ENCODE results near the gene RAD52.

RAD52 gene

DNA sequence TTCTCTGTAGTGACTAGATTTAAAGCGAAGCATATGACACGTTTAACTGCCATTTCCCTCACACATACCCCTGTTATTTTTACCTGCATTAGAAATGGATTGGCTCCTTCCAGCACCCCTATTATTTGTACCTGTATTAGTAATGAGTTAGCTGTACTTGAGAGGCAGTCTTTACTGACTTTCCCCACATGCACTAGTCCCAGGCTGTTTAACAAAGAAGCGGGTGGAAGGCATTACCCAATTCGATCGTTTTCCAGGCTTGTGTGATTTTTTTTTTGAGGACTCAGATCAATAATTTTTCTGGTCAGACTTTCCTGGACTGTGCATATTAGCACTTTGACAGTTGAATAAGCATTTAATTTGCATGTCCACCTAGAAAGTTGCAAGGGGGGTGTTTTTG is 46.4 kb downstream of the RAD52 start:
- H3K4me3 ChIP-seq (replicated peaks in 1 of 2; ENCODE audit: low read depth in 2 of 2, low read length in 2 of 2): no peak overlapping the region
- TF ChIP-seq, protein P1, sequence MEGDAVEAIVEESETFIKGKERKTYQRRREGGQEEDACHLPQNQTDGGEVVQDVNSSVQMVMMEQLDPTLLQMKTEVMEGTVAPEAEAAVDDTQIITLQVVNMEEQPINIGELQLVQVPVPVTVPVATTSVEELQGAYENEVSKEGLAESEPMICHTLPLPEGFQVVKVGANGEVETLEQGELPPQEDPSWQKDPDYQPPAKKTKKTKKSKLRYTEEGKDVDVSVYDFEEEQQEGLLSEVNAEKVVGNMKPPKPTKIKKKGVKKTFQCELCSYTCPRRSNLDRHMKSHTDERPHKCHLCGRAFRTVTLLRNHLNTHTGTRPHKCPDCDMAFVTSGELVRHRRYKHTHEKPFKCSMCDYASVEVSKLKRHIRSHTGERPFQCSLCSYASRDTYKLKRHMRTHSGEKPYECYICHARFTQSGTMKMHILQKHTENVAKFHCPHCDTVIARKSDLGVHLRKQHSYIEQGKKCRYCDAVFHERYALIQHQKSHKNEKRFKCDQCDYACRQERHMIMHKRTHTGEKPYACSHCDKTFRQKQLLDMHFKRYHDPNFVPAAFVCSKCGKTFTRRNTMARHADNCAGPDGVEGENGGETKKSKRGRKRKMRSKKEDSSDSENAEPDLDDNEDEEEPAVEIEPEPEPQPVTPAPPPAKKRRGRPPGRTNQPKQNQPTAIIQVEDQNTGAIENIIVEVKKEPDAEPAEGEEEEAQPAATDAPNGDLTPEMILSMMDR (IDR thresholded peaks at IDR 0.05; ENCODE audit: low read depth, low read length): no peak
- DNase-seq (ENCODE audit: low read depth in 2 of 2): no peak

DNA sequence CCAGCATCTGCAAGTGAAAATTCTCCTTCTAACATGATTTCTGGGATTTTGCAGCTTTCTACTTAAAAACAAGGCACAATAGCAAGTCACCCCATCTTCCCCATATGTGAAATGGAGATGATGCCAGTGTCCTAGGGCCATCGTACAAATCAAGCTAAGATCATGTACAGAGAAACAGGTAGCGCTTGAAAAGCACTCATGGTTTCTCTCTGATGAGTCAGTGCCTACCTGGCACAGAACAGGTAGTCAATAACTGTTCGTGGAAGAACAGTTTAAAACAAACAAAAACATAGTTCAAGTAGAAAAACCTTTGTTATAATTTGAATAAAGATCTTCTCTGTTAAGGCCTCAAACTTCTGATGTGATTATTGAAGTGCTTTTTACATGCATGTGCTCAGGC is 46.9 kb downstream of the RAD52 start:
- TF ChIP-seq, protein P1 (IDR thresholded peaks at IDR 0.05; ENCODE audit: low read depth, low read length): no peak
- DNase-seq (ENCODE audit: low read depth in 2 of 2): no peak
- H3K4me3 ChIP-seq (replicated peaks in 1 of 2; ENCODE audit: low read depth in 2 of 2, low read length in 2 of 2): no peak overlapping the region

DNA sequence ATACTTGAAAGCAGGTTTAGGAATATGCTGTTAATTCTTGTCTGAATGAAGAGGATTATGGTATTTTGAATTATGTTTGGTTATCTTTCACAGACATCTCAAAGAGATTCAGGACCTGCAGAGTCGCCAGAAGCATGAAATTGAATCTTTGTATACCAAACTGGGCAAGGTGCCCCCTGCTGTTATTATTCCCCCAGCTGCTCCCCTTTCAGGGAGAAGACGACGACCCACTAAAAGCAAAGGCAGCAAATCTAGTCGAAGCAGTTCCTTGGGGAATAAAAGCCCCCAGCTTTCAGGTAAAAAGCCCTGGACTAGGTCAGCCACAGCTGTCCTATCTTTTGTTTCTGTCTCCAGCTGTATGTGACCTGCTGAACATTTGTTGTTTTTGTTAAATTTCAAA is 52.1 kb downstream of the RAD52 start:
- H3K4me3 ChIP-seq (replicated peaks in 1 of 2; ENCODE audit: low read depth in 2 of 2, low read length in 2 of 2): no peak overlapping the region
- TF ChIP-seq, protein P1 (IDR thresholded peaks at IDR 0.05; ENCODE audit: low read depth, low read length): no peak
- no peak for DNase-seq (ENCODE audit: low read depth in 2 of 2)

DNA sequence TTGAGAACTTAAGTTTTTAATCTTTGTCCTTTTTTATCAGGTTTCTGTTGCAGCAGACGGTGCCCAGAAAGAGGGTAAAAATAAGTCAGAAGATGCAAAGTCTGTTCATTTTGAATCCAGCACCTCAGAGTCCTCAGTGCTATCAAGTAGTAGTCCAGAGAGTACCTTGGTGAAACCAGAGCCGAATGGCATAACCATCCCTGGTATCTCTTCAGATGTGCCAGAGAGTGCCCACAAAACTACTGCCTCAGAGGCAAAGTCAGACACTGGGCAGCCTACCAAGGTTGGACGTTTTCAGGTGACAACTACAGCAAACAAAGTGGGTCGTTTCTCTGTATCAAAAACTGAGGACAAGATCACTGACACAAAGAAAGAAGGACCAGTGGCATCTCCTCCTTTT is 53.5 kb downstream of the RAD52 start:
- TF ChIP-seq, protein P1 (IDR thresholded peaks at IDR 0.05; ENCODE audit: low read depth, low read length): no peak
- no peak for DNase-seq (ENCODE audit: low read depth in 2 of 2)

DNA sequence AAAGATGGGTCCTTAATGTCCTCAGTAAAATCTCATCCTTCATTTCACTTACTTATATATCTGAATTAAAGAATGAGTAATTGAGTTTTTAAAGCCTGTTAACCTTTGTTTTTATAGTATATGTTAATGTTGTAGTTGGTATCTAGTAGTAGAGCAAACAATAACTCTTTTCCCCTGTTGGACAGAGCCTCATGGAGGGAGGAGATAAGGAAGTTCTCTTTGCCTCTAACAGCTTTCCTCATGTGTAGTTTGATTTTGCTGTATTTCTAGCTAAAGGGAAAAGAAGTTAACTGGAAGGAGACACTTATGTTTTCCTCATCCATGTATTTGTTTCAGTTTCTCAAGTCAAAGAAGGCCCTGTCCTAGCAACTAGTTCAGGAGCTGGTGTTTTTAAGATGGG is 55.3 kb downstream of the RAD52 start:
- TF ChIP-seq, protein P1 (IDR thresholded peaks at IDR 0.05; ENCODE audit: low read depth, low read length): no peak
- DNase-seq (ENCODE audit: low read depth in 2 of 2): no peak
- H3K4me3 ChIP-seq (replicated peaks in 1 of 2; ENCODE audit: low read depth in 2 of 2, low read length in 2 of 2): no peak overlapping the region

More for the DNA sequence above, 53.5 kb downstream of the RAD52 start:
- no peak overlapping the region for H3K4me3 ChIP-seq (replicated peaks in 1 of 2; ENCODE audit: low read depth in 2 of 2, low read length in 2 of 2)

DNA sequence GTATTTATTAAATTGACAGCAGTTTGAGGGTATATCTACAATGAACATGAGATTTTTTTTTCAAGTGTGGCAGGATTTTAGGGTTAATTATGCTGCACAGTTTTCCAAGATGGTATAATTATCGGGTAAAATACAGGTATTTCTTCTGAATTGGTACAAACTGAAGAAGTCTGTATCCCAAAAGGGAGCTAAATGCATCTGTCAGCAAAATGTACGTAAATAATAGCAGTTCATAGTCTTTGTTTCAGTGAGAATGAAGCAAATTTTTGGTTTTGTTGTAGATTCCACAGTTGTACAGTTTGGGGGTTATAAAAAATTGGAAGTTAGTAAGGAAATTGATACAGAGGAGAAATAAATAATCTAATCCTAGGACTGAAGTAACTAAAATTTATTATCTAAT is 63.3 kb downstream of the RAD52 start:
- H3K4me3 ChIP-seq (replicated peaks in 1 of 2; ENCODE audit: low read depth in 2 of 2, low read length in 2 of 2): no peak overlapping the region
- TF ChIP-seq, protein P1 (IDR thresholded peaks at IDR 0.05; ENCODE audit: low read depth, low read length): no peak
- no peak for DNase-seq (ENCODE audit: low read depth in 2 of 2)

DNA sequence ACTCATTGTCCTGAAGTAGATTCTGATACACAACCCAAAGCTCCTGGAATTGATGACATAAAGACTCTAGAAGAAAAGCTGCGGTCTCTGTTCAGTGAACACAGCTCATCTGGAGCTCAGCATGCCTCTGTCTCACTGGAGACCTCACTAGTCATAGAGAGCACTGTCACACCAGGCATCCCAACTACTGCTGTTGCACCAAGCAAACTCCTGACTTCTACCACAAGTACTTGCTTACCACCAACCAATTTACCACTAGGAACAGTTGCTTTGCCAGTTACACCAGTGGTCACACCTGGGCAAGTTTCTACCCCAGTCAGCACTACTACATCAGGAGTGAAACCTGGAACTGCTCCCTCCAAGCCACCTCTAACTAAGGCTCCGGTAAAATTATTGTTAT is 63.8 kb downstream of the RAD52 start:
- no peak for DNase-seq (ENCODE audit: low read depth in 2 of 2)
- TF ChIP-seq, protein P1 (IDR thresholded peaks at IDR 0.05; ENCODE audit: low read depth, low read length): no peak

More for the DNA sequence above, 63.8 kb downstream of the RAD52 start:
- no peak overlapping the region for H3K4me3 ChIP-seq (replicated peaks in 1 of 2; ENCODE audit: low read depth in 2 of 2, low read length in 2 of 2)
